IMR-90 (cell line): ENCODE data around the gene OSBPL2.

ENCODE experiments used
- BHLHE40 ChIP-seq: fragments of 150-350 bp; IDR thresholded peaks from 2 replicates; pipeline ENCODE4 v1.6.1; 2016; ENCODE audit warnings: mild to moderate bottlenecking, low read depth, low read length
- CEBPB ChIP-seq: IDR thresholded peaks from 2 replicates; pipeline ENCODE4 v1.6.1; 2012; ENCODE audit warnings: low read depth, low read length, improper control_type of control experiment
- CTCF ChIP-seq: conservative IDR thresholded peaks from 2 replicates; pipeline ENCODE4 v1.5.1; 2012; ENCODE audit warnings: mild to moderate bottlenecking, low read depth, low read length, improper control_type of control experiment
- ELK1 ChIP-seq: fragments of 150-350 bp; IDR thresholded peaks from 2 replicates; pipeline ENCODE4 v1.6.1; 2016; ENCODE audit warnings: low read depth, mild to moderate bottlenecking, low read length, moderate library complexity, borderline replicate concordance
- MAFK ChIP-seq: IDR thresholded peaks from 2 replicates; pipeline ENCODE4 v1.6.1; 2012; ENCODE audit warnings: low read depth, low read length, improper control_type of control experiment
- NFE2L2 ChIP-seq: fragments of 150-350 bp; IDR thresholded peaks from 2 replicates; pipeline ENCODE4 v1.6.1; 2016; ENCODE audit warnings: low read depth, mild to moderate bottlenecking, low read length
- POLR2A ChIP-seq: IDR thresholded peaks from 2 replicates; pipeline ENCODE4 v1.6.1; 2012; ENCODE audit warnings: mild to moderate bottlenecking, low read depth, low read length
- RAD21 ChIP-seq: IDR thresholded peaks from 2 replicates; pipeline ENCODE4 v1.6.1; 2012; ENCODE audit warnings: low read length, improper control_type of control experiment
- RCOR1 ChIP-seq: IDR thresholded peaks from 2 replicates; pipeline ENCODE4 v1.6.1; 2012; ENCODE audit warnings: mild to moderate bottlenecking, low read length, improper control_type of control experiment; ENCODE audit not compliant: insufficient replicate concordance
- RFX5 ChIP-seq: IDR thresholded peaks from 2 replicates; pipeline ENCODE4 v1.8.0; 2012; ENCODE audit warnings: low read depth, mild to moderate bottlenecking, low read length, moderate library complexity
- SMC3 ChIP-seq: fragments of 150-350 bp; IDR thresholded peaks from 2 replicates; pipeline ENCODE4 v1.6.1; 2016; ENCODE audit warnings: low read depth, mild to moderate bottlenecking, antibody characterized with exemption, low read length, moderate library complexity
- USF2 ChIP-seq: fragments of 150-350 bp; IDR thresholded peaks from 2 replicates; pipeline ENCODE4 v1.6.1; 2017; ENCODE audit warnings: mild to moderate bottlenecking, antibody characterized with exemption, low read length, low read depth

GRCh38 chr20:62304331-62305148 is 66.2 kb downstream of the OSBPL2 start:
- TF ChIP-seq CTCF (no peak), RFX5 (no peak), USF2 (no peak), CEBPB (no peak), MAFK (no peak), RAD21 (no peak), NFE2L2 (no peak), SMC3 (no peak), BHLHE40 (no peak), POLR2A (no peak), RCOR1 (no peak), ELK1 (no peak)
